Activated T-helper 2 cell treated with anti-CD3 and anti-CD28 coated beads, Interferon-gamma antibody, Interleukin-2, Interleukin-4, amounts not matched to agents 10 μg/mL and 5 μg/mL and 100 μg/mL, durations not matched to agents 14 hours and 24 hours and 36 hours (primary cell): ENCODE results near the gene FAM118B. TPM values are rescaled to one million over a fixed set of nuclear protein-coding genes. Genes with fewer than 3 reads are reported as not detected.

Experiments
- DNase-seq: peaks from one replicate; pipeline ENCODE4 v3.0.0; 2021; ENCODE audit warnings: low spot score
- H3K27ac Mint-ChIP-seq: one replicate; pipeline ENCODE4 v1.8.0; 2021; ENCODE audit warnings: mixed read lengths
- H3K27me3 Mint-ChIP-seq: one replicate; pipeline ENCODE4 v1.8.0; 2021; ENCODE audit warnings: low read depth, mixed read lengths
- H3K36me3 Mint-ChIP-seq: one replicate; pipeline ENCODE4 v1.8.0; 2021; ENCODE audit warnings: low read depth, mixed read lengths
- H3K4me1 Mint-ChIP-seq: one replicate; pipeline ENCODE4 v1.8.0; 2021; ENCODE audit warnings: low read depth, mixed read lengths
- H3K4me3 Mint-ChIP-seq: one replicate; pipeline ENCODE4 v1.8.0; 2021; ENCODE audit warnings: low read depth, mild to moderate bottlenecking, moderate library complexity, mixed read lengths
- H3K9me3 Mint-ChIP-seq: one replicate; pipeline ENCODE4 v1.8.0; 2021; ENCODE audit warnings: mixed read lengths
- intact Hi-C: fragments of 100-400 bp; cut with micrococcal nuclease; formaldehyde crosslinking; loops from one replicate; pipeline ENCODE4 v1.15.1; 2023
- total RNA-seq: library from RNA; stranded (reverse); gene quantifications from 2 replicates; pipeline ENCODE4 v1.2.3, GENCODE V29; 2022

The FAM118B gene
- total RNA-seq, 1 donor from 2014 or later = 11.6 TPM

GRCh38 chr11:126277322-126277721 is 65.7 kb downstream of the FAM118B start:
- Mint-ChIP-seq H3K27ac (no peak overlapping the region), H3K4me3 (no peak overlapping the region), H3K36me3 (peaks cover 46% of the 10 kb centered on the region), H3K9me3 (no peaks in the 10 kb centered on the region), H3K4me1 (peaks cover 14% of the 10 kb centered on the region), H3K27me3 (no peaks in the 10 kb centered on the region)
- intact Hi-C loops = no loop called here
- no peak for DNase-seq

GRCh38 chr11:126277780-126278179 is 66.2 kb downstream of the FAM118B start:
- Mint-ChIP-seq H3K4me3 (no peak overlapping the region), H3K9me3 (no peaks in the 10 kb centered on the region), H3K4me1 (peaks cover 17% of the 10 kb centered on the region), H3K27ac (no peak overlapping the region), H3K36me3 (peaks cover 42% of the 10 kb centered on the region), H3K27me3 (no peaks in the 10 kb centered on the region)
- DNase-seq = no peak
- intact Hi-C loops = no loop called here

- H3K36me3 Mint-ChIP-seq = peaks cover 32% of the 10 kb centered on the region
- H3K4me1 Mint-ChIP-seq = peaks cover 25% of the 10 kb centered on the region
- DNase-seq = no peak
- H3K27ac Mint-ChIP-seq = no peak overlapping the region
- intact Hi-C loops = no loop called here
- no peaks in the 10 kb centered on the region for H3K27me3 Mint-ChIP-seq
- peak overlapping the region; percentile 15 for H3K4me3 Mint-ChIP-seq
- H3K9me3 Mint-ChIP-seq = no peaks in the 10 kb centered on the region
These were observed 67.6 kb downstream of the FAM118B start for GRCh38 chr11:126279191-126279590.

GRCh38 chr11:126280595-126280994 is 69.0 kb downstream of the FAM118B start:
- Mint-ChIP-seq H3K36me3 (peaks cover 24% of the 10 kb centered on the region), H3K27ac (peak overlapping the region; percentile 36), H3K27me3 (no peaks in the 10 kb centered on the region), H3K9me3 (no peaks in the 10 kb centered on the region), H3K4me3 (no peak overlapping the region), H3K4me1 (peaks cover 31% of the 10 kb centered on the region)
- intact Hi-C loops = no loop called here
- DNase-seq = no peak

GRCh38 chr11:126281245-126281644 is 69.7 kb downstream of the FAM118B start:
- H3K9me3 Mint-ChIP-seq = no peaks in the 10 kb centered on the region
- peaks cover 31% of the 10 kb centered on the region for H3K4me1 Mint-ChIP-seq
- H3K27me3 Mint-ChIP-seq = no peaks in the 10 kb centered on the region
- H3K36me3 Mint-ChIP-seq = peaks cover 17% of the 10 kb centered on the region
- peak overlapping the region; percentile 99 for H3K4me3 Mint-ChIP-seq
- DNase-seq = no peak
- peak overlapping the region; percentile 33 for H3K27ac Mint-ChIP-seq
- intact Hi-C loops = no loop called here

GRCh38 chr11:126281666-126282175 is 70.1 kb downstream of the FAM118B start:
- no peak for DNase-seq
- Mint-ChIP-seq H3K4me3 (peak overlapping the region; percentile 99), H3K27ac (peak overlapping the region; percentile 90), H3K4me1 (peaks cover 32% of the 10 kb centered on the region), H3K36me3 (peaks cover 16% of the 10 kb centered on the region), H3K27me3 (no peaks in the 10 kb centered on the region), H3K9me3 (no peaks in the 10 kb centered on the region)
- intact Hi-C loops = loop anchor here (2.0 kb wide), 2 partner anchors 23 to 71 kb away; partner anchors contain the start of genes DCPS, FAM118B and RPUSD4

- intact Hi-C loops = loop anchor here (2.0 kb wide), 2 partner anchors 22 to 72 kb away; partner anchors contain the start of genes DCPS, FAM118B and RPUSD4
- Mint-ChIP-seq H3K27me3 (no peaks in the 10 kb centered on the region), H3K4me3 (peak overlapping the region; percentile 99), H3K4me1 (peaks cover 35% of the 10 kb centered on the region), H3K9me3 (no peaks in the 10 kb centered on the region), H3K27ac (peak overlapping the region; percentile 90), H3K36me3 (peaks cover 16% of the 10 kb centered on the region)
- DNase-seq = no peak
These were observed 70.8 kb downstream of the FAM118B start for GRCh38 chr11:126282361-126282735.

GRCh38 chr11:126282736-126283591 is 71.4 kb downstream of the FAM118B start, which contains the start of gene TIRAP:
TIRAP (plus strand) TSS chr11:126283093; CDS start chr11:126290895, 7,802 bp downstream.
- H3K9me3 Mint-ChIP-seq = no peaks in the 10 kb centered on the region
- H3K27me3 Mint-ChIP-seq = no peaks in the 10 kb centered on the region
- peak within 1 kb of the TSS; percentile 99 for H3K27ac Mint-ChIP-seq
- intact Hi-C loops = loop anchor here (1.0 to 2.0 kb wide), 3 partner anchors 14 to 72 kb away; partner anchors contain the start of genes DCPS, FAM118B, FOXRED1 and RPUSD4
- peaks cover 12% of the 10 kb centered on the region for H3K36me3 Mint-ChIP-seq
- H3K4me1 Mint-ChIP-seq = peaks cover 35% of the 10 kb centered on the region
- peak; percentile 55 for DNase-seq
- peak within 1 kb of the TSS; percentile 99 for H3K4me3 Mint-ChIP-seq

GRCh38 chr11:126284829-126285228 is 73.2 kb downstream of the FAM118B start:
- intact Hi-C loops = loop anchor here (1.0 kb wide), 1 partner anchor 70 kb away; the partner anchor contains the start of gene ST3GAL4
- Mint-ChIP-seq H3K4me1 (peaks cover 35% of the 10 kb centered on the region), H3K27ac (peak overlapping the region; percentile 62), H3K27me3 (no peaks in the 10 kb centered on the region), H3K4me3 (peak overlapping the region; percentile 49), H3K36me3 (peaks cover 11% of the 10 kb centered on the region), H3K9me3 (no peaks in the 10 kb centered on the region)
- no peak for DNase-seq

GRCh38 chr11:126288237-126288636 is 76.7 kb downstream of the FAM118B start:
- intact Hi-C loops = no loop called here
- Mint-ChIP-seq H3K4me3 (no peak overlapping the region), H3K36me3 (peaks cover 27% of the 10 kb centered on the region), H3K27me3 (no peaks in the 10 kb centered on the region), H3K4me1 (peaks cover 17% of the 10 kb centered on the region), H3K27ac (no peak overlapping the region), H3K9me3 (no peaks in the 10 kb centered on the region)
- no peak for DNase-seq

GRCh38 chr11:126290887-126291286 is 79.3 kb downstream of the FAM118B start:
- Mint-ChIP-seq H3K4me3 (no peak overlapping the region), H3K4me1 (peaks cover 6% of the 10 kb centered on the region), H3K36me3 (peaks cover 35% of the 10 kb centered on the region), H3K27ac (no peak overlapping the region), H3K27me3 (no peaks in the 10 kb centered on the region), H3K9me3 (no peaks in the 10 kb centered on the region)
- DNase-seq = no peak
- intact Hi-C loops = no loop called here

- no peak overlapping the region for H3K4me3 Mint-ChIP-seq
- no peaks in the 10 kb centered on the region for H3K27me3 Mint-ChIP-seq
- peaks cover 45% of the 10 kb centered on the region for H3K36me3 Mint-ChIP-seq
- H3K4me1 Mint-ChIP-seq = peaks cover 3% of the 10 kb centered on the region
- intact Hi-C loops = no loop called here
- no peak overlapping the region for H3K27ac Mint-ChIP-seq
- no peaks in the 10 kb centered on the region for H3K9me3 Mint-ChIP-seq
- no peak for DNase-seq
These were observed 82.1 kb downstream of the FAM118B start for GRCh38 chr11:126293726-126294125.

GRCh38 chr11:126297004-126297403 is 85.4 kb downstream of the FAM118B start:
- peaks cover 3% of the 10 kb centered on the region for H3K4me1 Mint-ChIP-seq
- DNase-seq = no peak
- H3K27me3 Mint-ChIP-seq = no peaks in the 10 kb centered on the region
- H3K27ac Mint-ChIP-seq = no peak overlapping the region
- H3K36me3 Mint-ChIP-seq = peaks cover 54% of the 10 kb centered on the region
- no peak overlapping the region for H3K4me3 Mint-ChIP-seq
- intact Hi-C loops = no loop called here
- H3K9me3 Mint-ChIP-seq = no peaks in the 10 kb centered on the region
